Immature natural killer cell (primary cell): ENCODE results near the gene WASHC1. TPM values are rescaled to one million over a fixed set of nuclear protein-coding genes. Genes with fewer than 3 reads are reported as not detected.
"Not testable (repeated sequence)": the region's sequence is repeated elsewhere in the genome, so short reads cannot be mapped to it uniquely, and the experiment has no call there.

Source experiments
- DNase-seq, 3 donors: peaks; one replicate each; pipeline ENCODE4 v3.0.0; 2022; ENCODE audit warnings: mixed read lengths in 1 of 3
- H3K27ac Mint-ChIP-seq, 6 donors: one replicate each; pipeline ENCODE4 v1.8.0; 2020; ENCODE audit warnings: mixed read lengths in 6 of 6, mild to moderate bottlenecking in 5 of 6, inconsistent platforms in 4 of 6, moderate library complexity in 3 of 6
- H3K27me3 Mint-ChIP-seq, 3 donors: one replicate each; pipeline ENCODE4 v1.8.0; 2020 to 2021; ENCODE audit warnings: low read depth in 3 of 3, mild to moderate bottlenecking in 3 of 3, mixed read lengths in 3 of 3, moderate library complexity in 3 of 3, inconsistent platforms in 1 of 3
- H3K36me3 Mint-ChIP-seq, 3 donors: one replicate each; pipeline ENCODE4 v1.8.0; 2020; ENCODE audit warnings: mixed read lengths in 3 of 3, inconsistent platforms in 2 of 3, mild to moderate bottlenecking in 2 of 3
- H3K4me1 Mint-ChIP-seq, 2 donors: one replicate each; pipeline ENCODE4 v1.8.0; 2020; ENCODE audit warnings: inconsistent platforms in 2 of 2, mild to moderate bottlenecking in 2 of 2, mixed read lengths in 2 of 2, moderate library complexity in 1 of 2
- H3K4me3 Mint-ChIP-seq, 5 donors: one replicate each; pipeline ENCODE4 v1.8.0; 2020; ENCODE audit warnings: mild to moderate bottlenecking in 5 of 5, mixed read lengths in 5 of 5, inconsistent platforms in 3 of 5, moderate library complexity in 3 of 5
- H3K9me3 Mint-ChIP-seq, 6 donors: one replicate each; pipeline ENCODE4 v1.8.0; 2020; ENCODE audit warnings: mild to moderate bottlenecking in 6 of 6, mixed read lengths in 6 of 6, inconsistent platforms in 4 of 6, moderate library complexity in 3 of 6
- polyA plus RNA-seq, 3 donors: library from polyadenylated mRNA; unstranded; fragments of 300-500 nt; fragmentation: Illumina TruSeq; gene quantifications; one replicate each; pipeline ENCODE4 v1.2.3, GENCODE V29; 2021

WASHC1 gene
- polyA plus RNA-seq, 3 donors from 2014 or later = 1.1 to 1.9 (median 1.2) TPM

DNA sequence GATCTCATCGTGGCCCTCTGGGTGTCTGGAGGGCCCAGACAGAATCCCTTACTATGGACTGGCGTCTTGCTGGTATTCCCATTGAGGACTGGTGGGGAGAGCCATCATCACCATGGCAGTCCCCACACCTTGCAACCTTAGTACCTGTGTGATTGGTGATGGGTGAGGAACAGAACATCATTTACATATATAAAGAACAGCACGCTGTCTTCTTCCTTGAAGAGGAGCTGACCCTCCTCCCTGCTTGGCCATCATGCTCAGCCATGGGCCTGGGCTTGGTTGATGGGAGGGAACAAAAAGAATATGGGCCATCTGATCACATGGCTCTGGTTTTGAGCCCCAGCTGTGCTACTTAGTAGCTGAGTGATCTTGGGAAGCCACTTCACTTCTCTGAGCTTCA, 13.9 kb upstream of the WASHC1 start:
- not testable (repeated sequence) for H3K27me3 Mint-ChIP-seq, H3K4me3 Mint-ChIP-seq, H3K4me1 Mint-ChIP-seq, H3K27ac Mint-ChIP-seq, H3K9me3 Mint-ChIP-seq, DNase-seq, H3K36me3 Mint-ChIP-seq

DNA sequence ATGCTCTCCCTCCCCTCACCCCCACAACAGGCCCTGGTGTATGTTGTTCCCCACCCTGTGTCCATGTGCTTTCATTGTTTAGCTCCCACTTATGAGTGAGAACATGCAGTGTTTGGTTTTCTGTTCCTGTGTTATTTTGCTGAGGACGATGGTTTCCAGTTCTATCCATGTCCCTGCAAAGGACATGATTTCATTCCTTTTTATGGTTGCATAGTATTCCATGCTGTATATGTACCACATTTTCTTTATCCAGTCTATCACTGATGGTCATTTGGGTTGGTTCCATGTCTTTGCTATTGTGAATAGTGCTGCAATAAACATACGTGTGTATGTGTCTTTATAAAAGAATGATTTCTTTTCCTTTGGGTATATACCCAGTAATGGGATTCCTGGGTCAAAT, 12.6 kb upstream of the WASHC1 start:
- DNase-seq, H3K27me3 Mint-ChIP-seq, H3K9me3 Mint-ChIP-seq, H3K36me3 Mint-ChIP-seq, H3K4me3 Mint-ChIP-seq, H3K4me1 Mint-ChIP-seq: not testable (repeated sequence)
- peak overlapping the region in 1 of 6 donors; percentile 69 for H3K27ac Mint-ChIP-seq

DNA sequence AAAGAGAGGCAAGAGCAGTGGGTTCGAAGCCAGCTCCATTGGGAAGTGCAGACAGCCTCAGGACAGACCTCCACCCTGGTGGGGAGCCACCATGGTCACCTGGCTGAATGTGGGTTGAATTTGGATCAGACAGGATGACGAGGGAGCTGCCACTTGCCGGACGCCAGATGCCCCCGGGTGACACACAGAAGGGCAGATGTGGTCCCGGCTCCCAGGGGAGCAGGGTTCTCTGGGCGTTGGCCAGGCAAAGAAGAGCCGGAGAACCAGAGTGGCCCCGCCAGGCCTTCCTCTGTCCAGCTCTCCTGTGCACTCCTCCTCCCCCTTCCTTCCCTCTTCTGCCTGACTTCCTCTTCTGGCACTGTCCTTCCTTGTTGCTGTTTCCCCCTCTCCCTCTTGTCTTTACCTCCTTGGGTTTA, 12.0 kb upstream of the WASHC1 start:
- not testable (repeated sequence) for H3K27ac Mint-ChIP-seq, H3K36me3 Mint-ChIP-seq, DNase-seq

DNA sequence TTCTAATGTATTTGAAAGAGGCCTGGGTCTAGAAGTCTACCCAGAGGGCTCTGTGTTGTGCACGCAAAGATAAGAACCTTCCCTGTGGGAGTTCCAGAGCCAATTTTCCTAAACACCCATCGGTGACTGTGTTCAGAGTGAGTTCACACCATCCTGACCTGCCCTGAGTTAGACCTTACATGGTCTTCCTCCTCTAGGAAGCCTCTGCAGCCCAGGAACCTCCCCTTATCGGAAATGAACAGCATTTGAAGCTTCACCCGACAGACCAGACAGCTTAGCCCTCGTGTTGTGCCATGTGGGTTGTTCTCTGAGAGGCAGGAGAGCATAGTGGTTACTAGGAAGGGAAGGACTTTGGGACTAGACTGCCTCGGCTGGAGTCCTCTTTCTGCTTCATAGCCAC, 3.1 kb upstream of the WASHC1 start:
- not testable (repeated sequence) for H3K27ac Mint-ChIP-seq, H3K4me3 Mint-ChIP-seq, H3K4me1 Mint-ChIP-seq, H3K9me3 Mint-ChIP-seq, H3K27me3 Mint-ChIP-seq, H3K36me3 Mint-ChIP-seq, DNase-seq

More for the DNA sequence above, 12.0 kb upstream of the WASHC1 start:
- H3K9me3 Mint-ChIP-seq, H3K4me1 Mint-ChIP-seq, H3K4me3 Mint-ChIP-seq, H3K27me3 Mint-ChIP-seq: not testable (repeated sequence)

DNA sequence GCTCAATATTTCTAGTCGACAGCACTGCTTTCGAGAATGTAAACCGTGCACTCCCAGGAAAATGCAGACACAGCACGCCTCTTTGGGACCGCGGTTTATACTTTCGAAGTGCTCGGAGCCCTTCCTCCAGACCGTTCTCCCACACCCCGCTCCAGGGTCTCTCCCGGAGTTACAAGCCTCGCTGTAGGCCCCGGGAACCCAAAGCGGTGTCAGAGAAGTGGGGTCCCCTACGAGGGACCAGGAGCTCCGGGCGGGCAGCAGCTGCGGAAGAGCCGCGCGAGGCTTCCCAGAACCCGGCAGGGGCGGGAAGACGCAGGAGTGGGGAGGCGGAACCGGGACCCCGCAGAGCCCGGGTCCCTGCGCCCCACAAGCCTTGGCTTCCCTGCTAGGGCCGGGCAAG, 481 bp downstream of the WASHC1 start:
- not testable (repeated sequence) for H3K36me3 Mint-ChIP-seq, H3K4me1 Mint-ChIP-seq, H3K27ac Mint-ChIP-seq, H3K4me3 Mint-ChIP-seq, H3K9me3 Mint-ChIP-seq, H3K27me3 Mint-ChIP-seq, DNase-seq

DNA sequence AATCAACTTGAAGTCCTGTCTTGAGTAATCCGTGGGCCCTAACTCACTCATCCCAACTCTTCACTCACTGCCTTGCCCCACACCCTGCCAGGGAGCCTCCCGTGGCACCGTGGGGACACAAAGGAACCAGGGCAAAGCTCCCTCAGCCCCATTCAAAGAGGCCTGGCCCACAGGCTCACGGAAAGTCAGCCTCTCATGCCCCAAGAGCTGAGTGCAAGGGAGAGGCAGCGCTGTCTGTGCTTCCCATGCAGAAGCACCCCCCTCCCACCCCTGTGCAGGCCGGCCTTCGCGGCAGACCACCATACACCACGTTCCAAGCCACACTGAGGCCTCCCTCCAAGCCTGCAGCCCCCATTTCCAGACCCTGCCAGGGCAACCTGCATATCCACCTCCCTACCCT, 7.6 kb downstream of the WASHC1 start:
- H3K27me3 Mint-ChIP-seq, H3K4me3 Mint-ChIP-seq, H3K27ac Mint-ChIP-seq, DNase-seq, H3K4me1 Mint-ChIP-seq, H3K36me3 Mint-ChIP-seq, H3K9me3 Mint-ChIP-seq: not testable (repeated sequence)

DNA sequence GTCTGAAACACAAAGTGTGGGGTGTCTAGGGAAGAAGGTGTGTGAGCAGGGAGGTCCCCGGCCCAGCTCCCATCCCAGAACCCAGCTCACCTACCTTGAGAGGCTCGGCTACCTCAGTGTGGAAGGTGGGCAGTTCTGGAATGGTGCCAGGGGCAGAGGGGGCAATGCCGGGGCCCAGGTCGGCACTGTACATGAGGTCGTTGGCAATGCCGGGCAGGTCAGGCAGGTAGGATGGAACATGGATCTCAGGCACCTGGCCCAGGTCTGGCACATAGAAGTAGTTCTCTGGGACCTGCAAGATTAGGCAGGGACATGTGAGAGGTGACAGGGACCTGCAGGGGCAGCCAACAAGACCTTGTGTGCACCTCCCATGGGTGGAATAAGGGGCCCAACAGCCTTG, 12.4 kb downstream of the WASHC1 start:
- H3K4me3 Mint-ChIP-seq, H3K9me3 Mint-ChIP-seq, H3K36me3 Mint-ChIP-seq, H3K27me3 Mint-ChIP-seq, DNase-seq, H3K27ac Mint-ChIP-seq, H3K4me1 Mint-ChIP-seq: not testable (repeated sequence)

DNA sequence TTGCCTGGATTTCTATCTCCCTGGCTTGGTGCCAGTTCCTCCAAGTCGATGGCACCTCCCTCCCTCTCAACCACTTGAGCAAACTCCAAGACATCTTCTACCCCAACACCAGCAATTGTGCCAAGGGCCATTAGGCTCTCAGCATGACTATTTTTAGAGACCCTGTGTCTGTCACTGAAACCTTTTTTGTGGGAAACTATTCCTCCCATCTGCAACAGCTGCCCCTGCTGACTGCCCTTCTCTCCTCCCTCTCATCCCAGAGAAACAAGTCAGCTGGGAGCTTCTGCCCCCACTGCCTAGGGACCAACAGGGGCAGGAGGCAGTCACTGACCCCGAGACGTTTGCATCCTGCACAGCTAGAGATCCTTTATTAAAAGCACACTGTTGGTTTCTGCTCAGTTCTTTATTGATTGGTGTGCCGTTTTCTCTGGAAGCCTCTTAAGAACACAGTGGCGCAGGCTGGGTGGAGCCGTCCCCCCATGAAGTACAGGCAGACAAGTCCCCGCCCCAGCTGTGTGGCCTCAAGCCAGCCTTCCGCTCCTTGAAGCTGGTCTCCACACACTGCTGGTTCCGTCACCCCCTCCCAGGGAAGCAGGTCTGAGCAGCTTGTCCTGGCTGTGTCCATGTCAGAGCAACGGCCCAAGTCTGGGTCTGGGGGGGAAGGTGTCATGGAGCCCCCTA, 15.0 kb downstream of the WASHC1 start:
- H3K36me3 Mint-ChIP-seq, DNase-seq, H3K27me3 Mint-ChIP-seq, H3K27ac Mint-ChIP-seq, H3K4me3 Mint-ChIP-seq, H3K9me3 Mint-ChIP-seq, H3K4me1 Mint-ChIP-seq: not testable (repeated sequence)

DNA sequence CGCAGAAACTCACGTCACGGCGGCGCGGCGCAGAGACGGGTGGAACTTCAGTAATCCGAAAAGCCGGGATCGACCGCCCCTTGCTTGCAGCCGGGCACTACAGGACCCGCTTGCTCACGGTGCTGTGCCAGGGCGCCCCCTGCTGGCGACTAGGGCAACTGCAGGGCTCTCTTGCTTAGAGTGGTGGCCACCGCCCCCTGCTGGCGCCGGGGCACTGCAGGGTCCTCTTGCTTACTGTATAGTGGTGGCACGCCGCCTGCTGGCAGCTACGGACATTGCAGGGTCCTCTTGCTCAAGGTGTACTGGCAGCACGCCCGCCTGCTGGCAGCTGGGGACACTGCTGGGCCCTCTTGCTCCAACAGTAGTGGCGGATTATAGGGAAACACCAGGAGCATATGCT, 18.1 kb downstream of the WASHC1 start:
- H3K36me3 Mint-ChIP-seq, H3K27me3 Mint-ChIP-seq, H3K9me3 Mint-ChIP-seq, H3K4me1 Mint-ChIP-seq, H3K4me3 Mint-ChIP-seq, H3K27ac Mint-ChIP-seq: not testable (repeated sequence)
- peak; percentile 69 for DNase-seq

DNA sequence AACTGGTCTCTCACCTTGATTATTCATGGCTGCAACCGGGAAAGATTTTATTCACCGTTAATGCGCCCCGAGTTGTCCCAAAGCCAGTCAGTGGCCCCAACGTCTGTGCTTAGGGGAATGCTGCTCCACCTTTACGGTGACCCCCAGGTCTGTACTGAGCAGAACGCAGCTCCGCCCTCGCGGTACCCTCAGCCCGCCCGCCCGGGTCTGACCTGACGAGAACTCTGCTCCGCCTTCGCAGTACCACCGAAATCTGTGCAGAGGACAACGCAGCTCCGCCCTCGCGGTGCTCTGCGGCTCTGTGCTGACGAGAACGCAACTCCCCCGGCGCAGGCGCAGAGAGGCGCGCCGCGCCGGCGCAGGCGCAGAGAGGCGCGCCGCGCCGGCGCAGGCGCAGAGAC, 18.6 kb downstream of the WASHC1 start:
- DNase-seq = peak; percentile 1 to 14 (median 6)
- not testable (repeated sequence) for H3K27me3 Mint-ChIP-seq, H3K4me3 Mint-ChIP-seq, H3K4me1 Mint-ChIP-seq, H3K9me3 Mint-ChIP-seq, H3K27ac Mint-ChIP-seq, H3K36me3 Mint-ChIP-seq

DNA sequence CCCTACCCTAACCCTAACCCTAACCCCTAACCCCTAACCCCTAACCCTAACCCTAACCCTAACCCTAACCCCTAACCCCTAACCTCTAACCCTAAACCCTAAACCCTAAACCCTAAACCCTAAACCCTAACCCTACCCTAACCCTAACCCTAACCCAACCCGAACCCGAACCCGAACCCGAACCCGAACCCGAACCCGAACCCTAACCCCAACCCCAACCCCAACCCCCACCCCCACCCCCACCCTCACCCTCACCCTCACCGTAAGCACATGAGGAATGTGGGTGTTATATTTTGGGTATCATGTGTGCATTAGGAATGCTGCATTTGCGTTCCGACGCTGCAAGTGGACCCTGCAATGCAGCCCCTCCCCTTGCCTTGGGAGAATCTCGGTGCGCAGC, 19.0 kb downstream of the WASHC1 start:
- not testable (repeated sequence) for H3K4me1 Mint-ChIP-seq, H3K4me3 Mint-ChIP-seq, DNase-seq, H3K27me3 Mint-ChIP-seq, H3K36me3 Mint-ChIP-seq, H3K9me3 Mint-ChIP-seq, H3K27ac Mint-ChIP-seq

Other genes starting within 250 kb of the WASHC1 start
- gene FOXD4, start 89.0 kb upstream of the WASHC1 start, polyA plus RNA-seq = not detected
- gene ZNG1A, start 149.6 kb upstream of the WASHC1 start, polyA plus RNA-seq = 10 to 100 TPM in 2 of 3 donors, 1 to 10 TPM in 1; 9.6 to 15.3 (median 11.6) TPM
- 10 to 100 TPM; 15.3 to 81.9 (median 25.7) TPM for gene DOCK8, start 185.4 kb upstream of the WASHC1 start, polyA plus RNA-seq